ENCODE results near the gene NNT. TPM values are rescaled to one million over a fixed set of nuclear protein-coding genes. Genes with fewer than 3 reads are reported as not detected.

NNT gene
- polyA plus RNA-seq, 1 donor (not counting 4 experiments of a cell fraction or from before 2014, with no cell fraction given): 23.3 TPM

- Histone ChIP-seq H3K27ac (ENCODE audit: control insufficient read depth, insufficient read depth, low read length) (no peak overlapping the region), H3K79me2 (ENCODE audit: control insufficient read depth, insufficient read depth, low read length) (no peaks in the 10 kb centered on the region), H3K4me1 (ENCODE audit: control insufficient read depth, extremely low read depth, insufficient read depth, low read length) (no peaks in the 10 kb centered on the region), H4K20me1 (ENCODE audit: control insufficient read depth, extremely low read depth, insufficient read depth, low read length) (no peaks in the 10 kb centered on the region), H3K9ac (ENCODE audit: control insufficient read depth, extremely low read depth, insufficient read depth, low read length) (no peak overlapping the region), H3K27me3 (ENCODE audit: control insufficient read depth, extremely low read depth, insufficient read depth, low read length) (no peaks in the 10 kb centered on the region), H3K9me3 (ENCODE audit: control insufficient read depth, low read depth, low read length) (no peaks in the 10 kb centered on the region), H3K4me3 (ENCODE audit: control insufficient read depth in 2 of 3, extremely low read depth in 1 of 3, insufficient read depth in 2 of 3, low read depth in 1 of 3, low read length in 3 of 3) (no peak overlapping the region), H2AFZ (ENCODE audit: control insufficient read depth, low read length) (no peak overlapping the region), H3K4me2 (ENCODE audit: control insufficient read depth, extremely low read depth, insufficient read depth, low read depth, low read length) (no peak overlapping the region), H3K36me3 (ENCODE audit: control insufficient read depth in 2 of 2, extremely low read depth in 1 of 2, insufficient read depth in 2 of 2, low read length in 2 of 2) (peaks cover 0 to 2% of the 10 kb centered on the region in 2 experiments), H3K9me1 (ENCODE audit: control insufficient read depth, extremely low read depth, insufficient read depth, low read length) (no peaks in the 10 kb centered on the region)
- no peak for TF ChIP-seq EZH2 (IDR thresholded peaks at IDR 0.05; ENCODE audit: low read length)
- TF ChIP-seq CTCF (optimal IDR thresholded peaks at IDR 0.05 in 1 of 3, IDR thresholded peaks at IDR 0.05 in 1 of 3, conservative IDR thresholded peaks at IDR 0.05 in 1 of 3; ENCODE audit: extremely low read depth in 1 of 3, insufficient read depth in 2 of 3, low read length in 3 of 3): peak; percentile 72 to 91 (median 89)
- dilution Hi-C loops (cut with MboI; ENCODE audit: extremely low pct_ligation_motif_present, low sequenced_read_pairs): no loop called here
- DNase-seq (ENCODE audit: low read depth, low spot score) (no peak), FAIRE-seq (peak; percentile 46)
Measured at GRCh38 chr5:43627028-43627427, 24.0 kb downstream of the NNT start.

- no peaks in the 10 kb centered on the region for H3K4me1 ChIP-seq (ENCODE audit: control insufficient read depth, extremely low read depth, insufficient read depth, low read length)
- dilution Hi-C loops (cut with MboI; ENCODE audit: extremely low pct_ligation_motif_present, low sequenced_read_pairs): no loop called here
- no peak overlapping the region for H3K4me3 ChIP-seq (ENCODE audit: control insufficient read depth in 2 of 3, extremely low read depth in 1 of 3, insufficient read depth in 2 of 3, low read depth in 1 of 3, low read length in 3 of 3)
- no peaks in the 10 kb centered on the region for H3K79me2 ChIP-seq (ENCODE audit: control insufficient read depth, insufficient read depth, low read length)
- TF ChIP-seq CTCF (optimal IDR thresholded peaks at IDR 0.05 in 1 of 3, IDR thresholded peaks at IDR 0.05 in 1 of 3, conservative IDR thresholded peaks at IDR 0.05 in 1 of 3; ENCODE audit: extremely low read depth in 1 of 3, insufficient read depth in 2 of 3, low read length in 3 of 3) (peak; percentile 52 to 72 (median 72)), EZH2 (IDR thresholded peaks at IDR 0.05; ENCODE audit: low read length) (no peak)
- H3K27ac ChIP-seq (ENCODE audit: control insufficient read depth, insufficient read depth, low read length): no peak overlapping the region
- no peak overlapping the region for H3K4me2 ChIP-seq (ENCODE audit: control insufficient read depth, extremely low read depth, insufficient read depth, low read depth, low read length)
- H3K9ac ChIP-seq (ENCODE audit: control insufficient read depth, extremely low read depth, insufficient read depth, low read length): no peak overlapping the region
- FAIRE-seq: peak; percentile 56
- peak; percentile 4 for DNase-seq (ENCODE audit: low read depth, low spot score)
- H4K20me1 ChIP-seq (ENCODE audit: control insufficient read depth, extremely low read depth, insufficient read depth, low read length): no peaks in the 10 kb centered on the region
- no peaks in the 10 kb centered on the region for H3K27me3 ChIP-seq (ENCODE audit: control insufficient read depth, extremely low read depth, insufficient read depth, low read length)
- no peaks in the 10 kb centered on the region for H3K9me3 ChIP-seq (ENCODE audit: control insufficient read depth, low read depth, low read length)
- no peaks in the 10 kb centered on the region for H3K9me1 ChIP-seq (ENCODE audit: control insufficient read depth, extremely low read depth, insufficient read depth, low read length)
- peaks cover 1 to 6% of the 10 kb centered on the region in 2 experiments for H3K36me3 ChIP-seq (ENCODE audit: control insufficient read depth in 2 of 2, extremely low read depth in 1 of 2, insufficient read depth in 2 of 2, low read length in 2 of 2)
- no peak overlapping the region for H2AFZ ChIP-seq (ENCODE audit: control insufficient read depth, low read length)
Measured at GRCh38 chr5:43631182-43631910, 28.4 kb downstream of the NNT start.

Data from keratinocyte (primary cell).